Measurements from ENCODE around the gene IGF2. TPM values are rescaled to one million over a fixed set of nuclear protein-coding genes. Genes with fewer than 3 reads are reported as not detected.

IGF2 gene
- polyA plus RNA-seq, 1 experiment, result 20.3 TPM

GRCh38 chr11:2153581-2154194 lies 14.5 kb upstream of the IGF2 start:
- no peak for TF ChIP-seq CTCF (IDR thresholded peaks at IDR 0.05; ENCODE audit: insufficient read depth, low read depth, low read length)
- Histone ChIP-seq H3K36me3 (ENCODE audit: control insufficient read depth, insufficient read depth, low read length) (no peaks in the 10 kb centered on the region), H3K27me3 (ENCODE audit: control insufficient read depth, insufficient read depth, low read length) (peaks cover 6% of the 10 kb centered on the region), H3K4me3 (ENCODE audit: low read depth, low read length) (no peak overlapping the region)
- ChIA-PET POLR2A (interaction anchor here (0.6 kb wide), 1 partner anchor 224 kb away, joined by 3 read pairs; no protein-coding TSS in a partner anchor), CTCF (interaction anchor here (1.2 to 21.8 kb wide), 15 partner anchors 9 to 501 kb away, joined by 3 to 1066 read pairs (median 45); partner anchors contain the start of genes IGF2 and SYT8)
- DNase-seq (ENCODE audit: low read depth), result no peak

- peaks cover 11% of the 10 kb centered on the region for H3K27me3 ChIP-seq (ENCODE audit: control insufficient read depth, insufficient read depth, low read length)
- no peak overlapping the region for H3K4me3 ChIP-seq (ENCODE audit: low read depth, low read length)
- ChIA-PET CTCF (interaction anchor here (0.6 to 21.8 kb wide), 76 partner anchors 11 to 512 kb away, joined by 3 to 1066 read pairs (median 5); partner anchors contain the start of genes IGF2, INS, SYT8 and TNNI2), POLR2A (no interaction called here)
- no peaks in the 10 kb centered on the region for H3K36me3 ChIP-seq (ENCODE audit: control insufficient read depth, insufficient read depth, low read length)
- TF ChIP-seq CTCF (IDR thresholded peaks at IDR 0.05; ENCODE audit: insufficient read depth, low read depth, low read length), result peak; percentile 76
- no peak for DNase-seq (ENCODE audit: low read depth)
These were observed 12.5 kb upstream of the IGF2 start for GRCh38 chr11:2151500-2152257.

- no peaks in the 10 kb centered on the region for H3K36me3 ChIP-seq (ENCODE audit: control insufficient read depth, insufficient read depth, low read length)
- ChIA-PET CTCF (interaction anchor here (0.9 to 21.8 kb wide), 43 partner anchors 9 to 500 kb away, joined by 3 to 1066 read pairs (median 9); partner anchors contain the start of genes IGF2, INS, SYT8 and TNNI2), POLR2A (interaction anchor here (0.6 kb wide), 2 partner anchors 13 to 118 kb away, joined by 3 read pairs; no protein-coding TSS in a partner anchor)
- TF ChIP-seq CTCF (IDR thresholded peaks at IDR 0.05; ENCODE audit: insufficient read depth, low read depth, low read length), result peak; percentile 63
- peaks cover 18% of the 10 kb centered on the region for H3K27me3 ChIP-seq (ENCODE audit: control insufficient read depth, insufficient read depth, low read length)
- no peak overlapping the region for H3K4me3 ChIP-seq (ENCODE audit: low read depth, low read length)
- DNase-seq (ENCODE audit: low read depth), result no peak
These were observed 11.0 kb upstream of the IGF2 start for GRCh38 chr11:2149864-2150847.

GRCh38 chr11:2149460-2149859 lies 10.3 kb upstream of the IGF2 start:
- Histone ChIP-seq H3K4me3 (ENCODE audit: low read depth, low read length) (no peak overlapping the region), H3K36me3 (ENCODE audit: control insufficient read depth, insufficient read depth, low read length) (no peaks in the 10 kb centered on the region), H3K27me3 (ENCODE audit: control insufficient read depth, insufficient read depth, low read length) (peaks cover 25% of the 10 kb centered on the region)
- DNase-seq (ENCODE audit: low read depth), result no peak
- ChIA-PET CTCF (interaction anchor here (0.9 to 21.8 kb wide), 28 partner anchors 8 to 509 kb away, joined by 3 to 1066 read pairs (median 22); partner anchors contain the start of genes IGF2, INS, SYT8 and TNNI2), POLR2A (interaction anchor here (0.6 kb wide), 1 partner anchor 12 kb away, joined by 3 read pairs; no protein-coding TSS in a partner anchor)
- no peak for TF ChIP-seq CTCF (IDR thresholded peaks at IDR 0.05; ENCODE audit: insufficient read depth, low read depth, low read length)
